Measurements from ENCODE around the gene NR2C2AP. TPM values are rescaled to one million over a fixed set of nuclear protein-coding genes. Genes with fewer than 3 reads are reported as not detected.

NR2C2AP gene
- total and polyA plus RNA-seq, 2 of the 13 experiments (the other 11 are each of a cell fraction or from before 2014, with no cell fraction given): 12.2 to 26.8 TPM

GRCh38 chr19:19170053-19170872 lies 33.0 kb downstream of the NR2C2AP start, which contains the start of gene MEF2B (continued):
- TF ChIP-seq REST (IDR thresholded peaks at IDR 0.05; ENCODE audit: borderline replicate concordance in 1 of 2, low read depth in 1 of 2, low read length in 2 of 2) (no peak), IKZF1 (IDR thresholded peaks at IDR 0.05) (no peak), ZNF570 (CRISPR knock-in tag; IDR thresholded peaks at IDR 0.05; ENCODE audit: borderline replicate concordance) (no peak), ZNF44 (CRISPR knock-in tag; IDR thresholded peaks at IDR 0.05) (0 out of 2 replicates have a peak, but pooled peaks have one; percentile 39), ELF4 (CRISPR knock-in tag; IDR thresholded peaks at IDR 0.05; ENCODE audit: borderline replicate concordance) (no peak), ZNF354B (CRISPR knock-in tag; IDR thresholded peaks at IDR 0.05) (no peak), SRSF9 (IDR thresholded peaks at IDR 0.05; ENCODE audit: borderline replicate concordance, insufficient read depth, low read depth, low read length, poor library complexity, severe bottlenecking) (no peak), NFE2 (CRISPR knock-in tag; IDR thresholded peaks at IDR 0.05) (no peak), MTA3 (CRISPR knock-in tag; IDR thresholded peaks at IDR 0.05) (no peak), CHD4 (IDR thresholded peaks at IDR 0.05; ENCODE audit: borderline replicate concordance, low read length) (no peak), PCBP2 (optimal IDR thresholded peaks at IDR 0.05; ENCODE audit: low read depth, low read length, poor library complexity, severe bottlenecking) (no peak), SAP130 (CRISPR knock-in tag; IDR thresholded peaks at IDR 0.05; ENCODE audit: low read depth) (peak; percentile 53), YEATS2 (CRISPR knock-in tag; IDR thresholded peaks at IDR 0.05; ENCODE audit: borderline replicate concordance) (no peak), CSRNP2 (CRISPR knock-in tag; conservative IDR thresholded peaks at IDR 0.05; ENCODE audit: low read depth) (no peak), KLF11 (CRISPR knock-in tag; IDR thresholded peaks at IDR 0.05) (no peak), AFF4 (CRISPR knock-in tag; IDR thresholded peaks at IDR 0.05) (no peak), HOXA9 (CRISPR knock-in tag; IDR thresholded peaks at IDR 0.05; ENCODE audit: borderline replicate concordance) (no peak), FOXP4 (CRISPR knock-in tag; IDR thresholded peaks at IDR 0.05) (no peak)

Measured in HepG2 (cell line).